Mesenteric fat pad (tissue), 1 donor: ENCODE results near the gene NDUFS2. TPM values are rescaled to one million over a fixed set of nuclear protein-coding genes. Genes with fewer than 3 reads are reported as not detected.

Source experiments
- DNase-seq: peaks from one replicate; pipeline ENCODE4 v3.0.0-alpha.2; 2020; ENCODE audit warnings: low spot score
- long read RNA-seq: library from polyadenylated mRNA; unstranded; transcript quantifications from one replicate; pipeline ENCODE4 v2.0.0, GENCODE V29; 2020
- total RNA-seq: library from RNA; stranded (reverse); fragmentation: NEBNext Ultra II Directional; extraction: Animal tissue kit (Norgen Biotek cat#: 25700); gene quantifications from one replicate; pipeline ENCODE4 v1.2.1, GENCODE V29; 2021
- donor health status: DM: yes; HTN: yes; CAD: no.

The NDUFS2 gene
- 96.1 TPM for total RNA-seq
- long read RNA-seq, transcript NDUFS2-202 (13 exons, 2,064 nt): major isoform, 5 of 686 reads
- long read RNA-seq, partial matches to known transcripts: 605 of 686 reads
- long read RNA-seq, other reads (novel, unspliced or antisense): 76 of 686 reads

- DNase-seq: peak; percentile 97
These were observed at the start of gene NDUFS2 for GRCh38 chr1:161201836-161202712. NDUFS2 (plus strand) TSS chr1:161202367; CDS start chr1:161202386, 19 bp downstream.

GRCh38 chr1:161153176-161153575, 49.0 kb upstream of the NDUFS2 start:
- no peak for DNase-seq

- no peak for DNase-seq
These were observed 48.4 kb upstream of the NDUFS2 start, which contains the start of gene UFC1 for GRCh38 chr1:161153682-161154337. UFC1 (plus strand) TSS chr1:161153978; CDS start chr1:161153998, 20 bp downstream.

DNA sequence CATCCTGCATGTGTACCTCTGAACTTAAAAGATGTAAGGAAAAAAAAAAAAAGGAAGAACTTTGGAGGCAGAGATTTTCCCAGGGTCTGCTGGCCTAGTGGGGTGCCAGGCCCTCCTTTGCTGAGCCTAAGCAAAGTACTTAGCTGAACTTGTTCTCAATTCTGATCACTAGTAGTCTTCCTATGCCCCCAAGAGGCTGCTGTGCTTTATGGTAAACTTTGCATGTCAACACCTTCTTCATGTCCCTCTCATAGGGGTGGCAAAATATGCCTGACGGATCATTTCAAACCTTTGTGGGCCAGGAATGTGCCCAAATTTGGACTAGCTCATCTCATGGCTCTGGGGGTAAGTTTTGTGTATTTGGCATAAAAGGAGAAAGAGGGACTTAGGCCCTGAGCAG, 44.3 kb upstream of the NDUFS2 start:
- DNase-seq: no peak

- no peak for DNase-seq
These were observed 43.7 kb upstream of the NDUFS2 start for GRCh38 chr1:161158316-161159010.

- peak; percentile 98 for DNase-seq
These were observed 42.9 kb upstream of the NDUFS2 start, which contains the start of gene USP21 for GRCh38 chr1:161159087-161159912. USP21 (plus strand) TSS chr1:161159500; CDS start chr1:161160641, 1,141 bp downstream.

GRCh38 chr1:161159913-161160243, 42.3 kb upstream of the NDUFS2 start:
- no peak for DNase-seq

DNA sequence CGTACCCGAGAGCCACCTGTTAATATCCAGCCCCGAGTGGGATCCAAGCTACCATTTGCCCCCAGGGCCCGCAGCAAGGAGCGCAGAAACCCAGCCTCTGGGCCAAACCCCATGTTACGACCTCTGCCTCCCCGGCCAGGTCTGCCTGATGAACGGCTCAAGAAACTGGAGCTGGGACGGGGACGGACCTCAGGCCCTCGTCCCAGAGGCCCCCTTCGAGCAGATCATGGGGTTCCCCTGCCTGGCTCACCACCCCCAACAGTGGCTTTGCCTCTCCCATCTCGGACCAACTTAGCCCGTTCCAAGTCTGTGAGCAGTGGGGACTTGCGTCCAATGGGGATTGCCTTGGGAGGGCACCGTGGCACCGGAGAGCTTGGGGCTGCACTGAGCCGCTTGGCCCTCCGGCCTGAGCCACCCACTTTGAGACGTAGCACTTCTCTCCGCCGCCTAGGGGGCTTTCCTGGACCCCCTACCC, 41.5 kb upstream of the NDUFS2 start:
- no peak for DNase-seq

DNA sequence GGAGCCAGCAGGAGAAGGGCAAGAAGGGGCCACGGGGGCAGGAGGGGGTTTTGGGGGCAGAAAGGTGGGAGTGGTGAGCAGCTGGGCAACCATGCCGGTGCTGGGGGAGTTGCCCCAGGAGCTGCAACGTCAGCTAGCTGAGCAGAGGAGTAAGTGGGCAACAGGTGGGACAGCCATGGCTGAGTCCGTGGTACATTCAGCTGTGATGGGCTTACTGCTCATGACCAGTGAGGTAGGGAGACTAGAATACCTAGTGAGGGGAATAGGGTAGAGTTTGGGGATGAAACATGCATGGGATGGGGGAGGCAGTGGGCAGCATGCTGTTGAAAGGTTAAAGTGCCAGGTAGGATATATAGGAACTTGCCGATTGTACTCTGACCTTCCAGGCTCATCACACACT, 40.5 kb upstream of the NDUFS2 start:
- no peak for DNase-seq

DNA sequence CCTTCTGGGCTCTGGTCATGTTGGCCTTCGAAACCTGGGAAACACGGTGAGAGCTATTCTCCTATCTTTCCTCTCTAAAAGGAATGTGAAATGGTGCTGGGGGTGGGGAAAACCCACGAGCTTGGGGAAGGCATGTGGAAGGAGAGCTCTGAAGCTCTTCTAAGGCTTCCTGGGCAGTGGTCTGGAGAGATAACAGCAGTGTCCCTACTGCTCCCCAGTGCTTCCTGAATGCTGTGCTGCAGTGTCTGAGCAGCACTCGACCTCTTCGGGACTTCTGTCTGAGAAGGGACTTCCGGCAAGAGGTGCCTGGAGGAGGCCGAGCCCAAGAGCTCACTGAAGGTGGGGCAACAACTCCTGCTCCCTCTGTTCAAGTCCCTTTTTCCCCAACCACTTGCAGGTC, 40.1 kb upstream of the NDUFS2 start:
- peak; percentile 64 for DNase-seq

- DNase-seq: peak; percentile 69
These were observed 39.4 kb upstream of the NDUFS2 start for GRCh38 chr1:161162806-161163205.

- no peak for DNase-seq
These were observed 38.4 kb upstream of the NDUFS2 start for GRCh38 chr1:161163793-161164192.

- DNase-seq: no peak
These were observed 37.1 kb upstream of the NDUFS2 start for GRCh38 chr1:161164901-161165610.

DNA sequence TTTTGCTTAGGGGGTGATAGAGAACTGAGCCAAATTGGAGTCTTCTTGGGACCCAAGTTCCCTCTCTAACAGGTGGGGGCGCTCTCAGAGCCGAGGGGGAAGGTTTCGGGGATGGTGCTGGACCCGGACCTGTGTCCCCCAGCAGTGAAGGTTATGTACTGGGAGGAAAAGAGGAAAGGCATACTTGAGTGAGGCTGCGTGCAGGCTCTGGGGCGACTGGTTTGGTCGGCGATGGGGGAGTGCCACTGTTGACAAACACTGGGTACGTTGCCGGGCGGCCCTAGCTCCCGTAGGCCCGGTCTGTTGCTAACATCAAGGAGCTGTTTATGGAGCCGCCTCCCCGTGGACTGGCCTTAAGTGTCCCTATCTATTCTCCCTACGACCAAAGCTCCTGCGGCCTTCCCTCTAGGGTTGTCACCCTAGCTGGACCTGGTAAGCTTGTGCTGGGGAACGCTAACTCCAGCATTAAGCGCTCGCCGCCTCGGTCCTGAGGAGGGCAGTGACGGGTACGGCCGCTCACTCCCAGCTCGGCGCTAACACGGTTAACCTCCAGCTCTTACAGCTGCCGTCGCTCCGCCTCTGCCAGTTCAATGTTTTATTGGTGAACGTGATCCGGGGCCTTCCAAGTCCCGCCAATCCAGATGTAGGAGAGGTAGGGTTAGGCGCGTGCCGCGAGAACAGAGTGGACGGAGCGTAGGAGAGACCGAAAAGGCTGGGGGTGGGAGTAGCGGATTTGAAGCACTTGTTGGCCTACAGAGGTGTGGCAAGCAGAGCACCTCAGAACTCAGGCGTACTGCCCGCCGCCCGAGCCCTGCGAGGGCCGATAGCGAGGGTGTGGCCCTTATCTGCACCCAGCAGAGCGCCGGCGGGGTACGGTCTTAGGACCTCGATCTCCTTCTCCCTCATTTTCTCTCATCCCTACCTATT, 36.2 kb upstream of the NDUFS2 start, which contains the start of gene PPOX:
PPOX (plus strand) TSS at position 685 of the 927 bp plus-strand sequence. CDS start 422 bp downstream, outside the sequence.
- DNase-seq: peak; percentile 97

DNA sequence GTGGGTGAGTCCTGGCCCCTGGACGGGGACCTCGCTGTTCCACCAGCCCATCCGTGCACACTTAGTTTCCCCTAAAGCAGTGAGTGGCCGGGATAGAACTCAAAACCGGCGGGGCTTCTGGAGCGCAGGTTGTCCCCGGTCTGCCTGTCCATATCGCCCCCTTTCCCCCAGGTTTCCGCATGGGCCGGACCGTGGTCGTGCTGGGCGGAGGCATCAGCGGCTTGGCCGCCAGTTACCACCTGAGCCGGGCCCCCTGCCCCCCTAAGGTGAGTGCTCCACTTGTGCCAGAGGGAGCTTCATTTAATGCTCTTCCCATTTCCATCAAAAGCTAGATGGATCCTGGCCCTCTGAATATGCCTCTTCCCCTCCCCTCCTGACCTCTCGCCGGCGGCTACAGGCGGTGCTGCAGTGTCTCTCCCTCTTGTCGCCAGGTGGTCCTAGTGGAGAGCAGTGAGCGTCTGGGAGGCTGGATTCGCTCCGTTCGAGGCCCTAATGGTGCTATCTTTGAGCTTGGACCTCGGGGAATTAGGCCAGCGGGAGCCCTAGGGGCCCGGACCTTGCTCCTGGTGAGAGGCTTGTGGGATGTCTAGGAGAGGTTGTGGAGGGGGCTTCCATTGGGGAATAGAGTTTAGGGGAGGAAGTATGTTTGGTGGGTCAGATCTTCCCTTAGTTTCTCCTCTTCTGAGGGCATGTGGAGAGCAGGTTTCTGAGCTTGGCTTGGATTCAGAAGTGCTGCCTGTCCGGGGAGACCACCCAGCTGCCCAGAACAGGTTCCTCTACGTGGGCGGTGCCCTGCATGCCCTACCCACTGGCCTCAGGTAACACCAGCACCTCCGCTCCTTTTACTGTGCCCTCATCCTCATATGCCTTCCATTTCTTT, 35.3 kb upstream of the NDUFS2 start:
- DNase-seq: no peak

DNA sequence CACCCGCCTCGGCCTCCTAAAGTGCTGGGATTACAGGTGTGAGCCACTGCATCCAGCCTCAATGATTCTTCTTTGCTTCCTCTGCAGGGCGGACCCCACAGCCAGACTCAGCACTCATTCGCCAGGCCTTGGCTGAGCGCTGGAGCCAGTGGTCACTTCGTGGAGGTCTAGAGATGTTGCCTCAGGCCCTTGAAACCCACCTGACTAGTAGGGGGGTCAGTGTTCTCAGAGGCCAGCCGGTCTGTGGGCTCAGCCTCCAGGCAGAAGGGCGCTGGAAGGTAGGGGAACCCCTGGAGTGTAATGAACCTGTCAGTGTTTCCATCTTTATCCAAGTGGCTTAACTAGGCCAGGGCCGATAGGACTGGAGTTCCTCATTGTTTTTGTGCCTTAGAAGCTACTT, 33.3 kb upstream of the NDUFS2 start:
- no peak for DNase-seq

DNA sequence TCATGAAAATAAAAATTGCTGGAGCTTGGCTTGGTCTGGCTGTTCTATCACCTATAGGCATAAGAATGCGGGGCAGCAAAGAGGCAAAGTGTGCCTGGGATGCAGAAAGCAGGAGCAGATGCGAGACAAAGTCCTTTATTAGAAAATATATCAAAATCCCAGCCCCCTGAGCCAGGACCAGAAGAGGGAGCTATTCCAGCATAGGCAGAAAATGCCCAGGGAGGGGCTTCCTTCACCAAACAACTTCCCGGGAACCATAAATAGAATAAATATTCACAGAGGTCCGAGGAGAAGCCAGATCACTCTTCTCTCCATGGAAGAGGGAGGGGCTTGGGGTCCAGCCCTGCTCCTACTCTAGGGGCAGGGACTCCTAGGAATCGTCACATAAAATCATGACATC, 31.0 kb upstream of the NDUFS2 start:
- DNase-seq: no peak

- no peak for DNase-seq
These were observed 30.5 kb upstream of the NDUFS2 start for GRCh38 chr1:161171696-161172095.
